ENCODE data around the gene TBKBP1.

Gene TBKBP1

DNA sequence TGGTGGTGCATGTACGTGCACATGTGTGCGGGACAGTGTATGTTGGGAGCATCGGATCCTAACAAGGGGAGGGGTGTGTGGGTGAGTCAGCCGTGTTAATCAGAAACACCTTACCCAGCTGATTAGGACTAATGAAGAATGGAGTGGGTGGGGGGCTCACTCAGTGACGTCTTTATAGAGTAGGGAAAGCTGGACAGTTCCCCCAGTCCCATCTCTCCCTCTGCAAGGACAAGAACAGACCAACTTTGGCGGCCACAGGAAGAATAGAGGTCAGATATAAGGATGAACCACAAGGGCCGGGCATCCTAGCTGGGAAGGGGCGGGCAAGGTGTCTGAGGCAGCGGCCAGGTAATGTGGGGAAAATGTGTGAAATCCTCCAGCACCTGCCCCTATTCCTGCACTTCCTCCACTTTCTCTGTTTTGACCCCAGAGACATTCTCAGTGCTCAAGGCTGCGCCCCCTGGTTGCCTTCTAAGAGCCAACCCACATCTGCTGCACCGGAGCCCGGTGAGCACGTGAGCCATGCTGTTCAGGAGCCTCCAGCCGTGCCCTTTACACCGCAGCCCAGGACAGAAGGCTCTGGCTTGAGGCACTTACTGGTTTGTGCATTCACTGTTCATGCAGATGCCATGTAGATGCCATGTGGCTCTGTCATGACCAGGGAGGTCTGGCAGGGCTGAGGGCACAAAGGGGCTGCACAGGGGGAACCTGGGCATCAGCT is 20.2 kb downstream of the TBKBP1 start:
- no peak for DNase-seq (ENCODE audit: low spot score)
- no peak for FAIRE-seq

DNA sequence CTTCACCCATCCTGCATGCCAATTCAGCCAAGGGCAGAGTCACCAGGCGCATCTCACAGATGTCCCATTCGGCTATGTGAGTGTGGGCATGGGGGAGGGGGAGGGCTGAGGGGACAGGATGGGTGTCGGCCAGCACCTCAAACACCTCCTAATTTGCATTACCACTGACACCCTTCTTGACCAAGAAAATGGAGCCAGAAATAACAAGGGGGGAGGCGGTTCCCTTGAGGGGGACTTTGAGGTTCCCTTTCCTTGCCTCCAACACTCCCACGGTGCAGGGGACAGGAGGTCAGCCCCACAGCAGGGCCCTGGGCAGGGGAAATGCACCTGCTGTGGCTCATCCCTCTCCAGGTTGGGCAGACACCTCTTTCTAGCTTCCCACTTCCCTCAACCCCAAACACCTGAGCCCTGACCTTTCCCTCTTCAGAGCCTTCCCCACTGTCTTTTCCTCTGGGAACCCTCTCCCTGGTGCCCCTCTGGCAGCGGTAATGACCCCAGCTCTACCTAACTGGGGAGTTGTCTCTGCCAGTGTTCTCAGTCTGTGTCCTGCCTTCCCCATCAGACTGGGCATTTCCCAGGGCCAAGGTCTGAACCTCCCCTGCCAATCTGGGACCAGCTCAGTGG is 20.9 kb downstream of the TBKBP1 start:
- FAIRE-seq (no peak), DNase-seq (ENCODE audit: low spot score) (no peak)

DNA sequence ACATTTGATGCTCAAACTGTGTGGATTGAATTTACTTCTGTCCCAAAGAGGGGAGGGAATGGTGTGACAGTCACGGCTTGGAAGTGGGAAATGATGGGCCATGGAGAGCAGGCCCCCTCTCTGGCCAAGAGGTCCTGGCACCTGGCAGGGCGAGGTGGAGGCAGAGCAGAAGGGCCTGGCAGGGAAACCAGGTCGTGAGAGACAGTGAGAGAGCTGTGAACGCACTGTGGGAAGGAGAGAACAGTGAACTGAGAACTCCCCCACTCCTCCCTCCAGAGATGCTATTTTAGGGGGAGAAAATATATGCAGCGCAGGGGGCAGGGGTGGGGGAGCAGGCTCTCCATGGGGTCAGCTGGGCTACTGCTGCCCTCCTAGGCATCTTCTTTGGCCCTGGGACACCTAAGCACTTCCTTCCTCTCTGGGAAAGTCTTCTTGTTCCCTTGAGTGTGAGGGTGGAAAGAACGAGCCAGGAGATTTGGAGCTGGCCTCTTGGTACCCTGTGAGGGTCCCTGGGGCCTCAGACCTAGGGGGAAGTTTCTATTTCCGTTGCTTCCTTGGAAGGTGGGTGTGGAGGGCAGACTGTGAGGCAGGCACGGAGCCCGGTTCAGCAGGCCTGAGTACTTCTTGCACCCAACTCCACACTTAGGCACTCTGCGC is 21.8 kb downstream of the TBKBP1 start:
- DNase-seq (ENCODE audit: low spot score), result no peak
- FAIRE-seq, result no peak

GRCh38 chr17:47716375-47716774 is 22.4 kb downstream of the TBKBP1 start:
- FAIRE-seq, result no peak
- DNase-seq (ENCODE audit: low spot score), result no peak

DNA sequence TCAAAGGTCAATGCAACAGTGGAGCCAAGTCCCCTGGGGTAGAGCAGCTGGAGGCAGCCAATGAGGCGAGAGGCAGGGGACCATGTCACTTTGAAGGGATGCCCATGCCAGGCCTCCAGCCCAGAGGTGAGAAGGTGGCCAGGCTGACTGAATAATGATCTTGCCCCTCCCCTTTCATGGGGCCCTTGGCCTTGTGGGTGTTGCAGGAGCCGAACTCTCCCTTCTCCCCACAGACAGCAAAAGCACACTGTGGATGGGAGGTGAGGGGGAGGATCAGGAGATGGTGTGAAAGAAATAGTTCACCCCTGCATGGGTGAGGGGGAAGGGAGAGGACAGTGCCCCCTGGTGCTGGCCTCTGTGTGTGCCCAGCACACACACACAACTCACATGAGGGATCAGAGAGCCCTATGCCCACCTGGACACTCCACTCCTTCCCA is 23.3 kb downstream of the TBKBP1 start:
- DNase-seq (ENCODE audit: low spot score), result no peak
- no peak for FAIRE-seq

DNA sequence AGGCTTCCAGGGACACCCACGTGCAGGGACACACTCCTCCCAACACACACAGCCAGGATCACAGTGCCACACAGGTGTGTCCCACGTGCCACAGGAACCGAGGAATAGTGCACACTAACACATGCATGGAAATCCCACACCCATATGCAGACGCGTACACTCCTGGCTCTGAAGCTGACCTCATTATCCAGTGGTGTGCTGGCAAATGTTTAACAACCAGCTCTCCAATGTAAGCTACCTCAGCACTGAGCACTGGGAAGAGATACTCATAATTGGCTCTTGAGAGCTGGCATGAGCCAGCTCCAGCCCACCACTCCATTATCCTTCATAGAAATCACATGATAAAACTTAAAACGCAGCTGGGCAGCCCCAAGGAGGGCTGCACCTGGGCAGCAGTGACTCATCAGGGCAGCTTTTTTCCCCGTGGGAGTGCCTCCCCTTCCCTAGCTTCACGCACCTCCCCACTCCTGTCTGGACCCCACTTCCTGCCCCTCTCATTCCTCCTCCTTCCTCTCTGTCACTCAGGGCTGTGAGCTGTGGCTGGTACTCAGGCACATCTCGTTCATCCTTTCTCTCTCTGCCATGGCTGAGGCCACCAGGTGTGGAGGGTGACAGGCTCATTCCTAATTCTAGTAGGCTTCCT is 24.1 kb downstream of the TBKBP1 start:
- DNase-seq (ENCODE audit: low spot score), result peak; percentile 61

GRCh38 chr17:47718634-47719405 is 24.9 kb downstream of the TBKBP1 start:
- no peak for DNase-seq (ENCODE audit: low spot score)
- no peak for FAIRE-seq

More for the DNA sequence above, 24.1 kb downstream of the TBKBP1 start:
- peak; percentile 79 for FAIRE-seq

GRCh38 chr17:47719411-47720152 is 25.6 kb downstream of the TBKBP1 start:
- DNase-seq (ENCODE audit: low spot score) (peak; percentile 66), FAIRE-seq (peak; percentile 73)

DNA sequence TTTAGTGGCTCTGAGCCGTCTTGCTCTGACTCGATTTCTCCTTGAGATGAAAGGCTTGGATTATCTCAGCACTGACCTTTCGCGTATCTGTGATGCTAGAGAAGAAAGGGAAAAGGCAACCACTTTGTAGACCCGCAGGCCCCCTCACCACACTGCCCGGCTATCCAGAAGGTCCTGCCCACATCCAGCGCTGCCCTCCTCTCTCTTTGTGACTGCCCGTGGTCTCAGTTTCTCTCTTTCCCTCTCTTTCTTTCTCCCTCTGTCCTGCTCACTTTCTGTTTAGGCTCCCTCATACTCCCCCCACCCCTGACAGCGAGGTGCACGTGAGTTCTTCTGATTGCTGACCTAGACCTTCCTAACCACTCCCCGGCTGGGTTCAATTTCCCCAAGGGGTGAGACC is 26.2 kb downstream of the TBKBP1 start:
- DNase-seq (ENCODE audit: low spot score) (no peak), FAIRE-seq (no peak)

GRCh38 chr17:47720754-47721533 is 27.0 kb downstream of the TBKBP1 start:
- peak; percentile 72 for FAIRE-seq
- DNase-seq (ENCODE audit: low spot score), result peak; percentile 59

- DNase-seq (ENCODE audit: low spot score), result no peak
- FAIRE-seq, result no peak
These were observed 27.8 kb downstream of the TBKBP1 start for GRCh38 chr17:47721725-47722124.

GRCh38 chr17:47724705-47725104 is 30.7 kb downstream of the TBKBP1 start:
- FAIRE-seq, result no peak
- no peak for DNase-seq (ENCODE audit: low spot score)

DNA sequence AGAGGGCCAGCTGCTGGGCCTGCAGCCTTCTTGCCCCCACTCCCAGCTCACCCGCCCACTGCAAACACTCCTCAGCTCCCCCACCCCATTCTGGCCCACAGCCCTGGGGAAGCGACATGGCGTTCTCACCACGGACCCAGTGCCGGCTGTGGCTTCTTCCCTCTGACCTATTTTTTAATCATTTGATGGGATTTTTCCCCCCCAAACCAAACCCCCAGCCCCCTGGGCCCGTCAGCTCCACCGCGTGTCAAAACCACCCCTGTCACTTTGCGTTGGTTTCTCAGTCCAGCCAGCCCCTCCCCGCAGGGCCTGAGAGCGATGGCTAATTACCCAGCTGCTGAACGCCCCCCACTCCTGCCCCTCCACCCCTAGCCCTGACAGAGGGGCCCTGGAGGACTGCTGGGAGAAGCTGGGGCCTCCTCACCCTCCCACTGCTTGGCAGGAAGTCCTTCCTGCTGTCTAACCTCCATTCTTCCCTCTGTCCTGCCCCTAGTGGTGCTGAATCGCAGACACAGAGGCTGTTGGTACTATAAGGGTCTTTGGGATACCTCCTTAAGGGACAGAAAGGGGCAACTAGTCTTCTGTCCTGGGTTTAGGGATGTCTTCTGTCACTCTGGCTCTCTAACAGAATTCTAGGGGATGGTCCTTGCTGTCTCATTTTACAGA is 31.6 kb downstream of the TBKBP1 start:
- DNase-seq (ENCODE audit: low spot score) (no peak), FAIRE-seq (no peak)

GRCh38 chr17:47726796-47727703 is 33.1 kb downstream of the TBKBP1 start:
- DNase-seq (ENCODE audit: low spot score), result no peak
- no peak for FAIRE-seq

DNA sequence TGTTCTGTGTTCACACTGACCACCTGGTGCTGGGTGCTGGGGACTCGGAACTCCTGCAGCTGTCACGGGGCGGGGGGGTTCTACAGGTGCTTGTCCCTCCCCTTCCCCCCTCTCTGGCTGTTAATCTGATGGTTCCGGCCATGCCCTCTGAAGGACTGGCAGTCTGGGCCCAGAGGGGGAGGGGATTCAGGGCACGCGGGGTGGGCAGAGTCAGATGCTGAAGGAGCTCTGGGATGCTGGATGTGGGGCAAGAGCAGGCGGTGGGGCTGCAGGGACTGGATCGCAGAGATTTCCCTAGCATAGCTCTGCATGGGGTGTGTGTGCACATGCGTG is 33.7 kb downstream of the TBKBP1 start:
- no peak for DNase-seq (ENCODE audit: low spot score)
- FAIRE-seq, result no peak

GRCh38 chr17:47728214-47728877 is 34.4 kb downstream of the TBKBP1 start:
- FAIRE-seq, result no peak
- no peak for DNase-seq (ENCODE audit: low spot score)

DNA sequence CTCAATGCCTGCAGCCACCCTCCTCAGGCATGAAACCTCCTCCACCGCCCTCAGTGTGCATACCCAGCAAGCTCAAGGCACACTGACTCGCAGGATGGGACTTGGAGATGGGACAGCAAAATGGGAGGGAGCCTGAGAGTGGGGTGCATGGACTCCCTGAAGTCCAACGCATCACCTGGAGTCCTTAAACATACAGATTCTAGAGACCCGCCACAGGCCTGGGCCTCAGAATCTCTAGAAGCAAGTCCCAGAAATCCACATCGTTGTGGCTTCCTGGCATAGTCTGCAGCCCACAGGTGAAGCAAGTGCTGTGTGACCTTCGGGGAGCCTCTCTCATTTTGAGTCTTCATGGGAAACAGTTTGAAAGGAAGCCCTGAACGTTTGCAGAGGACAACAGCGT is 35.5 kb downstream of the TBKBP1 start:
- no peak for FAIRE-seq
- DNase-seq (ENCODE audit: low spot score), result no peak

GRCh38 chr17:47730681-47731080 is 36.7 kb downstream of the TBKBP1 start:
- DNase-seq (ENCODE audit: low spot score) (no peak), FAIRE-seq (no peak)
